Tibial nerve (tissue), 4 donors: ENCODE measurements around the gene BCL2.

Source experiments
- CTCF ChIP-seq, 5 experiments: fragments of 200-600 bp in 3 of 5; fragments of 450-650 bp in 2 of 5; sonication (generic) in 3 of 5; IDR thresholded peaks; one replicate each; pipeline ENCODE4 v1.5.1; 2016 to 2019; ENCODE audit warnings: antibody characterized with exemption in 5 of 5, mild to moderate bottlenecking in 3 of 5, moderate library complexity in 2 of 5
- EP300 ChIP-seq, 2 donors: sonication (generic); formaldehyde crosslinking; IDR thresholded peaks; one replicate each; pipeline ENCODE4 v1.6.1; 2017; ENCODE audit warnings: antibody characterized with exemption in 2 of 2, mild to moderate bottlenecking in 1 of 2
- POLR2A ChIP-seq, 2 donors: fragments of 450-650 bp; IDR thresholded peaks; one replicate each; pipeline ENCODE4 v1.6.1; 2017; ENCODE audit warnings: antibody characterized with exemption in 2 of 2, mild to moderate bottlenecking in 2 of 2, moderate library complexity in 2 of 2

DNA sequence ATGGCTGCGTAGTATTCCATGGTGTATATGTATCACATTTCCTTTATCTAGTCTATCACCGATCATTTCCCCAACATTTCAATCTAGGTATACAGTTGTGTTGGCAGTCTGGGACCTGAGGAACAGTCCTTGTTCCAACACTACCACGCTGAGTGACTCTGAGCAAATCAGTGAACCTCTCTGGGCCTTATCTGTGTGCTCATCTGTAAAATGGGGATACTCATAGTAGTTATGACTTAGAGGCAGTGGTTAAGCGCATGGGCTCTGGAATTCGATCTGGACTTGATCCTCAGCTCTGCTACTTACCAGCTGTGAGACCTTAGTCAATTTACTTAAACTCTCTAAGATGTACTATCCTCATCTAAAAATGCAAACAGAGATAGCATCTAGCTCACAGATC is 85.1 kb downstream of the BCL2 start:
- TF ChIP-seq POLR2A (IDR thresholded peaks at IDR 0.05) = no peak
- no peak for TF ChIP-seq CTCF (IDR thresholded peaks at IDR 0.05)
- no peak for TF ChIP-seq EP300 (IDR thresholded peaks at IDR 0.05)
